Measurements from ENCODE around the gene HNF4A.

Gene HNF4A

GRCh38 chr20:44354979-44355497 is 461 bp upstream of the HNF4A start:
- Histone ChIP-seq H3K4me3 (ENCODE audit: low read depth, low read length) (no peak overlapping the region), H3K4me1 (no peaks in the 10 kb centered on the region), H3K27ac (no peak overlapping the region), H3K9ac (no peak overlapping the region), H3K9me3 (ENCODE audit: control insufficient read depth, low read length) (no peaks in the 10 kb centered on the region), H2AFZ (no peak overlapping the region), H3K36me3 (ENCODE audit: control insufficient read depth, insufficient read depth, low read length) (no peaks in the 10 kb centered on the region), H3K79me2 (no peaks in the 10 kb centered on the region), H3K27me3 (ENCODE audit: control insufficient read depth, insufficient read depth, low read length) (no peaks in the 10 kb centered on the region), H3K4me2 (ENCODE audit: low read length) (no peak overlapping the region)
- TF ChIP-seq, protein P1, sequence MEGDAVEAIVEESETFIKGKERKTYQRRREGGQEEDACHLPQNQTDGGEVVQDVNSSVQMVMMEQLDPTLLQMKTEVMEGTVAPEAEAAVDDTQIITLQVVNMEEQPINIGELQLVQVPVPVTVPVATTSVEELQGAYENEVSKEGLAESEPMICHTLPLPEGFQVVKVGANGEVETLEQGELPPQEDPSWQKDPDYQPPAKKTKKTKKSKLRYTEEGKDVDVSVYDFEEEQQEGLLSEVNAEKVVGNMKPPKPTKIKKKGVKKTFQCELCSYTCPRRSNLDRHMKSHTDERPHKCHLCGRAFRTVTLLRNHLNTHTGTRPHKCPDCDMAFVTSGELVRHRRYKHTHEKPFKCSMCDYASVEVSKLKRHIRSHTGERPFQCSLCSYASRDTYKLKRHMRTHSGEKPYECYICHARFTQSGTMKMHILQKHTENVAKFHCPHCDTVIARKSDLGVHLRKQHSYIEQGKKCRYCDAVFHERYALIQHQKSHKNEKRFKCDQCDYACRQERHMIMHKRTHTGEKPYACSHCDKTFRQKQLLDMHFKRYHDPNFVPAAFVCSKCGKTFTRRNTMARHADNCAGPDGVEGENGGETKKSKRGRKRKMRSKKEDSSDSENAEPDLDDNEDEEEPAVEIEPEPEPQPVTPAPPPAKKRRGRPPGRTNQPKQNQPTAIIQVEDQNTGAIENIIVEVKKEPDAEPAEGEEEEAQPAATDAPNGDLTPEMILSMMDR (IDR thresholded peaks at IDR 0.05), result no peak

DNA sequence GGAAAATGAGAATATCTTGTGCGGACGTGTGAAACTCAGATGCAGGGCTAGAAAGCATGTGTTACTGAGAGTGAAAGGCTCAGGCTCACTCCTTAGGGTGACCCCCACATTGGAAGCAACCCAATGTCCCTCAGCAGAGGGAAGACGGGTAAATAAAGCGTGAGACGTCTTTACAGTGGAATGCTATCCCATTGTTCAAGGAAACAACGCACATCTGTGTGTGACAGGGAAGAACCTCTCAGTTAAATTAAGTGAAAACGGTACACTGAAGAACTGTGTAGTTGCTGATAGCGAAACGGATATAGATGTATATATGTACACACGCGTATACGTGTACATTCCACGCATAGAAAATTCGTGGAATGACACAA is 839 bp downstream of the HNF4A start:
- Histone ChIP-seq H3K27ac (no peak overlapping the region), H3K36me3 (ENCODE audit: control insufficient read depth, insufficient read depth, low read length) (no peaks in the 10 kb centered on the region), H3K4me3 (ENCODE audit: low read depth, low read length) (no peak overlapping the region), H2AFZ (no peak overlapping the region), H3K9ac (no peak overlapping the region), H3K79me2 (no peaks in the 10 kb centered on the region), H3K4me2 (ENCODE audit: low read length) (no peak overlapping the region), H3K27me3 (ENCODE audit: control insufficient read depth, insufficient read depth, low read length) (no peaks in the 10 kb centered on the region), H3K9me3 (ENCODE audit: control insufficient read depth, low read length) (no peaks in the 10 kb centered on the region), H3K4me1 (peaks cover 3% of the 10 kb centered on the region)
- TF ChIP-seq, protein P1 (IDR thresholded peaks at IDR 0.05), result no peak

DNA sequence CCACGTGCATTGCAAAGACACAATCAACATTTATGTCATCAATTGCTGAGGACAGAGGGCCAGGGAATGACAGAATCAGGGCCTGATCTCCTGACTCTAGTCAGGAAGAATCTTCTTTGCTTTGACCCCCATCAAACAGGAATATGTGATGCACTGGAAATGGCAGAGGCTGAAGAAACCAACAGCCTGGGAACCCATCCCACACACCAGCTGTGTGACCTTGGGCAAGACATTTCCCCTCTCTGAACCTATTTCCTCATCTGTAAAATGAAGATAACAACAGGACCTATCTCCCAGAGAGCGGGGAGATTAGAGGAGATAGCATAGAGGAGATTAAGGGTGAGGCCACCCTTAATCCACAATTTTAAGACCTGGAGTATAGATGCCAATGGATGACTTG is 1.5 kb downstream of the HNF4A start:
- peaks cover 3% of the 10 kb centered on the region for H3K4me1 ChIP-seq
- TF ChIP-seq, protein P1 (IDR thresholded peaks at IDR 0.05), result no peak
- H3K27me3 ChIP-seq (ENCODE audit: control insufficient read depth, insufficient read depth, low read length), result no peaks in the 10 kb centered on the region
- no peak overlapping the region for H3K27ac ChIP-seq
- no peak overlapping the region for H3K4me3 ChIP-seq (ENCODE audit: low read depth, low read length)
- H3K36me3 ChIP-seq (ENCODE audit: control insufficient read depth, insufficient read depth, low read length), result no peaks in the 10 kb centered on the region
- no peaks in the 10 kb centered on the region for H3K9me3 ChIP-seq (ENCODE audit: control insufficient read depth, low read length)
- H3K9ac ChIP-seq, result no peak overlapping the region
- no peak overlapping the region for H2AFZ ChIP-seq
- no peak overlapping the region for H3K4me2 ChIP-seq (ENCODE audit: low read length)
- H3K79me2 ChIP-seq, result no peaks in the 10 kb centered on the region

DNA sequence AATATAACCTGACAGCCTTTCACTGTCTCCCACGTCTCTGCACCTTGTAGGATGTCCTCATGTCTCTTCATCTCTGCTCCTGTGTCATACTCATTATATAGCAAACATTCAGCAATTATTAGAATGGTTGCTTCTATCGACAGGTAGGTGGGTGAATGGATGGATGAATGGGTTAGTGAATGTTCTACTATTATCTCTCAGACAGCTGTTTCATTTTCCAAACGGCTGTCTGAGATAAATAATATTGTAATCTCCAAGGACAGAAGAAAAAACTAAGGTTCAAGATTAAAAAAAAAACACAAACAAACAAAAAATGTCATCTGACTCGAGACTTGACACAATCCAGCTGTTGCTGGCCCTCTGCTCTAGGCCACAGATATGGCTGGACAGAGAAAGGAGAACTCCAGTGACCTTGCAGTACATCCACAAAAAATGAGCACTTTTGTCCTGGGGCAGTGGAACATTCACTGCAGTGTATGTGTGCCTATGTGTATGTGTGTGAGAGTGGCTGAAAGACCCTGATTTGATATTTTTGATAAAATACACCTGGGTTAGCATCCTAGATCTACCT is 2.1 kb downstream of the HNF4A start:
- no peaks in the 10 kb centered on the region for H3K79me2 ChIP-seq
- H2AFZ ChIP-seq, result no peak overlapping the region
- no peaks in the 10 kb centered on the region for H3K36me3 ChIP-seq (ENCODE audit: control insufficient read depth, insufficient read depth, low read length)
- no peak overlapping the region for H3K4me3 ChIP-seq (ENCODE audit: low read depth, low read length)
- TF ChIP-seq, protein P1 (IDR thresholded peaks at IDR 0.05), result no peak
- no peak overlapping the region for H3K27ac ChIP-seq
- no peak overlapping the region for H3K4me2 ChIP-seq (ENCODE audit: low read length)
- H3K4me1 ChIP-seq, result peaks cover 3% of the 10 kb centered on the region
- H3K9me3 ChIP-seq (ENCODE audit: control insufficient read depth, low read length), result no peaks in the 10 kb centered on the region
- no peak overlapping the region for H3K9ac ChIP-seq
- no peaks in the 10 kb centered on the region for H3K27me3 ChIP-seq (ENCODE audit: control insufficient read depth, insufficient read depth, low read length)

GRCh38 chr20:44358776-44359175 is 3.3 kb downstream of the HNF4A start:
- Histone ChIP-seq H3K4me2 (ENCODE audit: low read length) (no peak overlapping the region), H3K9ac (no peak overlapping the region), H3K4me1 (peaks cover 3% of the 10 kb centered on the region), H3K79me2 (no peaks in the 10 kb centered on the region), H2AFZ (no peak overlapping the region), H3K27me3 (ENCODE audit: control insufficient read depth, insufficient read depth, low read length) (no peaks in the 10 kb centered on the region), H3K9me3 (ENCODE audit: control insufficient read depth, low read length) (no peaks in the 10 kb centered on the region), H3K4me3 (ENCODE audit: low read depth, low read length) (no peak overlapping the region), H3K36me3 (ENCODE audit: control insufficient read depth, insufficient read depth, low read length) (no peaks in the 10 kb centered on the region), H3K27ac (no peak overlapping the region)
- TF ChIP-seq, protein P1 (IDR thresholded peaks at IDR 0.05), result no peak
